Neural cell (in vitro differentiated cells): ENCODE results near the gene RABGAP1L. TPM values are rescaled to one million over a fixed set of nuclear protein-coding genes. Genes with fewer than 3 reads are reported as not detected.

ENCODE experiments used
- H2AFZ ChIP-seq: fragments of 200-600, 300-800 bp; sonication (generic), shearing (Covaris generic); 2 replicates; pipeline ENCODE4 v1.6.0; 2014; ENCODE audit warnings: low read depth, mild to moderate bottlenecking, antibody characterized with exemption, low read length, moderate library complexity
- H3F3A ChIP-seq: fragments of 200-600 bp; shearing (Covaris generic); 2 replicates; pipeline ENCODE4 v1.6.1; 2016; ENCODE audit warnings: mild to moderate bottlenecking, moderate library complexity, mixed read lengths, antibody characterized with exemption, low read length; ENCODE audit not compliant: insufficient read depth, poor library complexity, severe bottlenecking
- H3K27ac ChIP-seq: fragments of 200-600, 300-800 bp; sonication (generic), shearing (Covaris generic); 2 replicates; pipeline ENCODE4 v1.5.1; 2014; ENCODE audit warnings: mild to moderate bottlenecking, low read length, moderate library complexity
- H3K27me3 ChIP-seq: fragments of 300-800, 200-600 bp; sonication (generic), shearing (Covaris generic); 2 replicates; pipeline ENCODE4 v1.6.0; 2014; ENCODE audit warnings: mild to moderate bottlenecking, low read depth, low read length, moderate library complexity; ENCODE audit not compliant: insufficient read depth
- H3K36me3 ChIP-seq: fragments of 300-800, 200-600 bp; sonication (generic), shearing (Covaris generic); 2 replicates; pipeline ENCODE4 v1.5.1; 2014; ENCODE audit warnings: mild to moderate bottlenecking, antibody characterized with exemption, low read length, moderate library complexity; ENCODE audit not compliant: insufficient read depth
- H3K4me2 ChIP-seq: fragments of 300-800, 200-600 bp; sonication (generic), shearing (Covaris generic); 2 replicates; pipeline ENCODE4 v1.6.0; 2014; ENCODE audit warnings: mild to moderate bottlenecking, low read length
- H3K4me3 ChIP-seq: fragments of 300-800, 200-600 bp; sonication (generic), shearing (Covaris generic); 2 replicates; pipeline ENCODE4 v1.5.1; 2014; ENCODE audit warnings: mild to moderate bottlenecking, low read length, moderate library complexity
- H3K79me2 ChIP-seq: fragments of 200-600 bp; shearing (Covaris generic); replicated peaks from 2 replicates; pipeline ENCODE4 v1.6.0; 2014; ENCODE audit warnings: mild to moderate bottlenecking, low read length, moderate library complexity; ENCODE audit not compliant: insufficient read depth
- H3K9ac ChIP-seq: fragments of 300-800, 200-600 bp; sonication (generic), shearing (Covaris generic); 2 replicates; pipeline ENCODE4 v1.6.1; 2016; ENCODE audit warnings: mild to moderate bottlenecking, low read length, mixed read lengths
- H3K9me2 ChIP-seq: fragments of 200-600 bp; shearing (Covaris generic); 2 replicates; pipeline ENCODE4 v1.6.1; 2016; ENCODE audit warnings: mild to moderate bottlenecking, low read length, mixed read lengths; ENCODE audit not compliant: insufficient read depth
- H3K9me3 ChIP-seq: fragments of 200-600, 300-800 bp; sonication (generic), shearing (Covaris generic); 2 replicates; pipeline ENCODE4 v1.6.1; 2016; ENCODE audit warnings: mild to moderate bottlenecking, mixed run types, low read length, moderate library complexity, mixed read lengths
- H4K20me1 ChIP-seq: fragments of 200-600 bp; shearing (Covaris generic); 2 replicates; pipeline ENCODE4 v1.6.1; 2016; ENCODE audit warnings: mild to moderate bottlenecking, mixed run types; ENCODE audit not compliant: insufficient read depth
- CTCF ChIP-seq: fragments of 450-650 bp; IDR thresholded peaks from 2 replicates; pipeline ENCODE4 v1.5.1; 2014; ENCODE audit warnings: antibody characterized with exemption, mild to moderate bottlenecking, moderate library complexity; ENCODE audit not compliant: poor library complexity, severe bottlenecking
- EP300 ChIP-seq: fragments of 450-650 bp; conservative IDR thresholded peaks from 2 replicates; pipeline ENCODE4 v1.6.1; 2014; ENCODE audit warnings: antibody characterized with exemption, mild to moderate bottlenecking, moderate library complexity; ENCODE audit not compliant: poor library complexity, severe bottlenecking
- EZH2 ChIP-seq: fragments of 200-600, 300-800 bp; shearing (Covaris generic), sonication (generic); IDR thresholded peaks from 2 replicates; pipeline ENCODE4 v1.6.1; 2014; ENCODE audit warnings: antibody characterized with exemption, low read length, borderline replicate concordance, mild to moderate bottlenecking; ENCODE audit not compliant: insufficient read depth, poor library complexity, severe bottlenecking
- MXI1 ChIP-seq: fragments of 450-650 bp; conservative IDR thresholded peaks from 2 replicates; pipeline ENCODE4 v1.6.1; 2014; ENCODE audit warnings: antibody characterized with exemption, mild to moderate bottlenecking; ENCODE audit not compliant: poor library complexity, severe bottlenecking
- POLR2AphosphoS5 ChIP-seq: IDR thresholded peaks from 2 replicates; pipeline ENCODE4 v1.6.1; 2012
- RAD21 ChIP-seq: fragments of 450-650 bp; conservative IDR thresholded peaks from 2 replicates; pipeline ENCODE4 v1.6.1; 2014; ENCODE audit warnings: antibody characterized with exemption, mild to moderate bottlenecking, moderate library complexity
- SMC3 ChIP-seq: fragments of 450-650 bp; conservative IDR thresholded peaks from 2 replicates; pipeline ENCODE4 v1.6.1; 2014; ENCODE audit warnings: antibody characterized with exemption, mild to moderate bottlenecking, moderate library complexity; ENCODE audit not compliant: poor library complexity
- TAF1 ChIP-seq: IDR thresholded peaks from 2 replicates; pipeline ENCODE4 v1.6.1; 2012; ENCODE audit warnings: low read depth
- polyA plus RNA-seq: library from polyadenylated mRNA; depleted of rRNA; stranded (reverse); fragments of >200 nt; gene quantifications from 2 replicates; pipeline ENCODE4 v1.2.3, GENCODE V29; 2014
- TF ChIP-seq, protein P1 (sequence below): IDR thresholded peaks from 2 replicates; pipeline ENCODE4 v1.6.1; 2012; ENCODE audit warnings: borderline replicate concordance

The RABGAP1L gene
- polyA plus RNA-seq, 1 donor from 2014 or later, result 32.2 TPM

DNA sequence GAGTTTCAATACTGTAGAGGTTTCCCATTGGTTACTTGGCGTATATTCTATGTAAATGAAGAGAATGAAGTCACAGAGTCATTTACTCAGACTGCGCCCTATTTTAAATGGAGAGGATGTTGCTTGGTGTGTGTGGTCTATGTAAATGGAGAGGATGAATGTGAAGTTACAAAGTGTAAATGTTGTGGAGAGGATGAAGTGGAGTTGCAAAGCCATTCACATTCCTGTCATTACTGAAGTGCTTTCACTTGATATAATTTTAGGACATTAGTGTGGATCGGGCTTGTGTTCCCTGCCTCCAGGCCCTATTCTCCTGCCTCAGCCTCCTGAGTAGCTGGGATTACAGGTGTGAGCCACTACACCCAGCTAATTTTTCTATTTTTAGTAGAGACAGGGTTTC lies 741.0 kb downstream of the RABGAP1L start:
- no peak overlapping the region for H3K9ac ChIP-seq
- H3K27ac ChIP-seq, result no peak overlapping the region
- no peak overlapping the region for H3K4me3 ChIP-seq
- TF ChIP-seq CTCF (no peak), EZH2 (no peak), EP300 (no peak), TAF1 (no peak), POLR2AphosphoS5 (no peak), MXI1 (no peak), RAD21 (no peak), SMC3 (no peak)
- TF ChIP-seq, protein P1, sequence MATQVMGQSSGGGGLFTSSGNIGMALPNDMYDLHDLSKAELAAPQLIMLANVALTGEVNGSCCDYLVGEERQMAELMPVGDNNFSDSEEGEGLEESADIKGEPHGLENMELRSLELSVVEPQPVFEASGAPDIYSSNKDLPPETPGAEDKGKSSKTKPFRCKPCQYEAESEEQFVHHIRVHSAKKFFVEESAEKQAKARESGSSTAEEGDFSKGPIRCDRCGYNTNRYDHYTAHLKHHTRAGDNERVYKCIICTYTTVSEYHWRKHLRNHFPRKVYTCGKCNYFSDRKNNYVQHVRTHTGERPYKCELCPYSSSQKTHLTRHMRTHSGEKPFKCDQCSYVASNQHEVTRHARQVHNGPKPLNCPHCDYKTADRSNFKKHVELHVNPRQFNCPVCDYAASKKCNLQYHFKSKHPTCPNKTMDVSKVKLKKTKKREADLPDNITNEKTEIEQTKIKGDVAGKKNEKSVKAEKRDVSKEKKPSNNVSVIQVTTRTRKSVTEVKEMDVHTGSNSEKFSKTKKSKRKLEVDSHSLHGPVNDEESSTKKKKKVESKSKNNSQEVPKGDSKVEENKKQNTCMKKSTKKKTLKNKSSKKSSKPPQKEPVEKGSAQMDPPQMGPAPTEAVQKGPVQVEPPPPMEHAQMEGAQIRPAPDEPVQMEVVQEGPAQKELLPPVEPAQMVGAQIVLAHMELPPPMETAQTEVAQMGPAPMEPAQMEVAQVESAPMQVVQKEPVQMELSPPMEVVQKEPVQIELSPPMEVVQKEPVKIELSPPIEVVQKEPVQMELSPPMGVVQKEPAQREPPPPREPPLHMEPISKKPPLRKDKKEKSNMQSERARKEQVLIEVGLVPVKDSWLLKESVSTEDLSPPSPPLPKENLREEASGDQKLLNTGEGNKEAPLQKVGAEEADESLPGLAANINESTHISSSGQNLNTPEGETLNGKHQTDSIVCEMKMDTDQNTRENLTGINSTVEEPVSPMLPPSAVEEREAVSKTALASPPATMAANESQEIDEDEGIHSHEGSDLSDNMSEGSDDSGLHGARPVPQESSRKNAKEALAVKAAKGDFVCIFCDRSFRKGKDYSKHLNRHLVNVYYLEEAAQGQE, result no peak
- H3K9me2 ChIP-seq, result no peaks in the 10 kb centered on the region
- H3K9me3 ChIP-seq, result no peaks in the 10 kb centered on the region
- no peaks in the 10 kb centered on the region for H3K79me2 ChIP-seq
- H3K4me2 ChIP-seq, result no peak overlapping the region
- H3K36me3 ChIP-seq, result no peaks in the 10 kb centered on the region
- H3F3A ChIP-seq, result no peaks in the 10 kb centered on the region
- no peaks in the 10 kb centered on the region for H4K20me1 ChIP-seq
- H2AFZ ChIP-seq, result no peak overlapping the region
- H3K27me3 ChIP-seq, result no peaks in the 10 kb centered on the region

- Histone ChIP-seq H4K20me1 (no peaks in the 10 kb centered on the region), H3K27ac (no peak overlapping the region), H3K4me2 (no peak overlapping the region), H3K4me3 (no peak overlapping the region), H3K9ac (no peak overlapping the region), H3F3A (no peaks in the 10 kb centered on the region), H2AFZ (no peak overlapping the region), H3K36me3 (no peaks in the 10 kb centered on the region), H3K9me2 (no peaks in the 10 kb centered on the region), H3K79me2 (no peaks in the 10 kb centered on the region), H3K27me3 (no peaks in the 10 kb centered on the region), H3K9me3 (no peaks in the 10 kb centered on the region)
- TF ChIP-seq EZH2, result no peak
- TF ChIP-seq CTCF, result no peak
- TF ChIP-seq POLR2AphosphoS5, result no peak
- TF ChIP-seq, protein P1, result no peak
- no peak for TF ChIP-seq MXI1
- no peak for TF ChIP-seq RAD21
- no peak for TF ChIP-seq SMC3
- no peak for TF ChIP-seq TAF1
- TF ChIP-seq EP300, result no peak
Observed at GRCh38 chr1:174902531-174903099, 743.3 kb downstream of the RABGAP1L start.
